Measurements from ENCODE around the gene EIF2AK3.
"Not testable (repeated sequence)": the region's sequence is repeated elsewhere in the genome, so short reads cannot be mapped to it uniquely, and the experiment has no call there.

EIF2AK3 gene

GRCh38 chr2:88627055-88627855 is at the start of gene EIF2AK3:
Gene EIF2AK3, minus strand, starts transcription at chr2:88627464. Its CDS starts 190 bp downstream, at chr2:88627274.
- DNase-seq (ENCODE audit: extremely low read depth in 1 of 2, low read depth in 1 of 2) = peak; percentile 84 to 91

GRCh38 chr2:88673363-88673762 is 46.1 kb upstream of the EIF2AK3 start:
- DNase-seq (ENCODE audit: extremely low read depth in 1 of 2, low read depth in 1 of 2) = no peak

GRCh38 chr2:88671786-88672427 is 44.6 kb upstream of the EIF2AK3 start:
- no peak for DNase-seq (ENCODE audit: extremely low read depth in 1 of 2, low read depth in 1 of 2)

GRCh38 chr2:88669482-88670214 is 42.4 kb upstream of the EIF2AK3 start:
- DNase-seq (ENCODE audit: extremely low read depth in 1 of 2, low read depth in 1 of 2) = no peak

- no peak for DNase-seq (ENCODE audit: extremely low read depth in 1 of 2, low read depth in 1 of 2)
These were observed 41.6 kb upstream of the EIF2AK3 start for GRCh38 chr2:88668862-88669261.

- no peak for DNase-seq (ENCODE audit: extremely low read depth in 1 of 2, low read depth in 1 of 2)
These were observed 40.0 kb upstream of the EIF2AK3 start for GRCh38 chr2:88667219-88667618.

GRCh38 chr2:88666576-88666975 is 39.3 kb upstream of the EIF2AK3 start:
- DNase-seq (ENCODE audit: extremely low read depth in 1 of 2, low read depth in 1 of 2) = no peak

- no peak for DNase-seq (ENCODE audit: extremely low read depth in 1 of 2, low read depth in 1 of 2)
These were observed 33.4 kb upstream of the EIF2AK3 start for GRCh38 chr2:88660622-88661021.

- no peak for DNase-seq (ENCODE audit: extremely low read depth in 1 of 2, low read depth in 1 of 2)
These were observed 32.3 kb upstream of the EIF2AK3 start for GRCh38 chr2:88659538-88659915.

GRCh38 chr2:88658881-88659537 is 31.7 kb upstream of the EIF2AK3 start:
- DNase-seq (ENCODE audit: extremely low read depth in 1 of 2, low read depth in 1 of 2) = no peak

- DNase-seq (ENCODE audit: extremely low read depth in 1 of 2, low read depth in 1 of 2) = no peak
These were observed 31.1 kb upstream of the EIF2AK3 start for GRCh38 chr2:88658326-88658725.

GRCh38 chr2:88657131-88657530 is 29.9 kb upstream of the EIF2AK3 start:
- no peak for DNase-seq (ENCODE audit: extremely low read depth in 1 of 2, low read depth in 1 of 2)

GRCh38 chr2:88656690-88657089 is 29.4 kb upstream of the EIF2AK3 start:
- DNase-seq (ENCODE audit: extremely low read depth in 1 of 2, low read depth in 1 of 2) = no peak

GRCh38 chr2:88654714-88655113 is 27.4 kb upstream of the EIF2AK3 start:
- no peak for DNase-seq (ENCODE audit: extremely low read depth in 1 of 2, low read depth in 1 of 2)

GRCh38 chr2:88651646-88652045 is 24.4 kb upstream of the EIF2AK3 start:
- no peak for DNase-seq (ENCODE audit: extremely low read depth in 1 of 2, low read depth in 1 of 2)

GRCh38 chr2:88645291-88645882 is 18.1 kb upstream of the EIF2AK3 start:
- DNase-seq (ENCODE audit: extremely low read depth in 1 of 2, low read depth in 1 of 2) = not testable (repeated sequence)

- DNase-seq (ENCODE audit: extremely low read depth in 1 of 2, low read depth in 1 of 2) = no peak
These were observed 15.0 kb upstream of the EIF2AK3 start for GRCh38 chr2:88642278-88642677.

GRCh38 chr2:88641330-88641729 is 14.1 kb upstream of the EIF2AK3 start:
- no peak for DNase-seq (ENCODE audit: extremely low read depth in 1 of 2, low read depth in 1 of 2)

- no peak for DNase-seq (ENCODE audit: extremely low read depth in 1 of 2, low read depth in 1 of 2)
These were observed 12.6 kb upstream of the EIF2AK3 start for GRCh38 chr2:88639865-88640264.

GRCh38 chr2:88638743-88639142 is 11.5 kb upstream of the EIF2AK3 start:
- DNase-seq (ENCODE audit: extremely low read depth in 1 of 2, low read depth in 1 of 2) = peak in 1 of 2 donors; percentile 3

Data from stimulated activated CD8-positive, alpha-beta memory T cell treated with anti-CD3 and anti-CD28 coated beads, Interleukin-7, amount 100 ng/mL, for 48 hours (primary cell).